Right lobe of liver (tissue), 4 donors: ENCODE measurements around the gene UBAC2.

Experiments
- POLR2A ChIP-seq: fragments of 450-650 bp; IDR thresholded peaks from one replicate; pipeline ENCODE4 v1.6.1; 2017; ENCODE audit warnings: antibody characterized with exemption, mild to moderate bottlenecking
- TF ChIP-seq, protein P1 (sequence below), 4 donors: fragments of 200-600 bp in 3 of 4; fragments of 450-650 bp in 1 of 4; IDR thresholded peaks; one replicate each; pipeline versions ENCODE4 v1.5.1 to v1.8.0; 2016 to 2022; ENCODE audit warnings: antibody characterized with exemption in 4 of 4, mild to moderate bottlenecking in 2 of 4
- donor health status: DM: no; HTN: no; CAD: no.
- donor health status: DM: no; HTN: no; CAD: no.
- donor health status: DM: no; HTN: yes; CAD: no.

DNA sequence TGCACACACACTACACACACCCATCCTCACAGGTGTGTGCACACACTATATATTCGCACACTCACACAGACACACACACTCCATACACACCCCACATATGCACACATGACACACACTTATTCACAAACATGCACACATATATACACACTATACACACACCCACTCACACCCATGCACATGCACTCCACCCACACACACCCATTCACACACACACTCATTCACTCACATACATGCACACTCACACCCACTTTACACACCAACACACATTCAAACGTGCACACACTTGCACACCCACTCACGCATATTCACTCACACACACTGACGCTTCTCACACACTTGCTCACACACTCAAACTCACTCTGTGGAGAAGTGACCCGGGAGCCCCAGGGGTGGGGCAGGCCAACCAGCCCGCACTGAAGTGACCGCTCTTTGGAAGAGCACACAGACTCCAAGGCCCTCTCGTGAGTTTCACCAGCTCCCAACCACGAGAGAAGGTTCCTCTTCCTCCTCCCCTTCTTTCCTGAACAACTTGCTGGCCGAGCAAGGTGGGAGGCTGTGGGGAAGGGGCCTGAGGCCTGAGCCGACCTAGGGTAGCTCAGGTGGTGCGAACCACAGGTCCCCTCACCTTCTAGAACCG, 214.5 kb downstream of the UBAC2 start:
- TF ChIP-seq, protein P1, sequence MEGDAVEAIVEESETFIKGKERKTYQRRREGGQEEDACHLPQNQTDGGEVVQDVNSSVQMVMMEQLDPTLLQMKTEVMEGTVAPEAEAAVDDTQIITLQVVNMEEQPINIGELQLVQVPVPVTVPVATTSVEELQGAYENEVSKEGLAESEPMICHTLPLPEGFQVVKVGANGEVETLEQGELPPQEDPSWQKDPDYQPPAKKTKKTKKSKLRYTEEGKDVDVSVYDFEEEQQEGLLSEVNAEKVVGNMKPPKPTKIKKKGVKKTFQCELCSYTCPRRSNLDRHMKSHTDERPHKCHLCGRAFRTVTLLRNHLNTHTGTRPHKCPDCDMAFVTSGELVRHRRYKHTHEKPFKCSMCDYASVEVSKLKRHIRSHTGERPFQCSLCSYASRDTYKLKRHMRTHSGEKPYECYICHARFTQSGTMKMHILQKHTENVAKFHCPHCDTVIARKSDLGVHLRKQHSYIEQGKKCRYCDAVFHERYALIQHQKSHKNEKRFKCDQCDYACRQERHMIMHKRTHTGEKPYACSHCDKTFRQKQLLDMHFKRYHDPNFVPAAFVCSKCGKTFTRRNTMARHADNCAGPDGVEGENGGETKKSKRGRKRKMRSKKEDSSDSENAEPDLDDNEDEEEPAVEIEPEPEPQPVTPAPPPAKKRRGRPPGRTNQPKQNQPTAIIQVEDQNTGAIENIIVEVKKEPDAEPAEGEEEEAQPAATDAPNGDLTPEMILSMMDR (IDR thresholded peaks at IDR 0.05) = no peak
- no peak for TF ChIP-seq POLR2A
